Progenitor cell of endocrine pancreas (in vitro differentiated cells): ENCODE data around the gene RBPMS2. TPM values are rescaled to one million over a fixed set of nuclear protein-coding genes. Genes with fewer than 3 reads are reported as not detected.

Experiments used
- DNase-seq: peaks from one replicate; pipeline ENCODE4 v3.0.0; 2021; ENCODE audit warnings: low spot score; ENCODE audit not compliant: unreplicated experiment
- H3K27ac Mint-ChIP-seq: 2 replicates; pipeline ENCODE4 v1.8.0; 2021; ENCODE audit warnings: mild to moderate bottlenecking, moderate library complexity, mixed read lengths
- H3K27me3 Mint-ChIP-seq: 2 replicates; pipeline ENCODE4 v1.8.0; 2021; ENCODE audit warnings: mixed read lengths
- H3K36me3 Mint-ChIP-seq: 2 replicates; pipeline ENCODE4 v1.8.0; 2022; ENCODE audit warnings: mixed read lengths; ENCODE audit not compliant: insufficient read depth
- H3K4me1 Mint-ChIP-seq: 2 replicates; pipeline ENCODE4 v1.8.0; 2021; ENCODE audit warnings: low read depth, mixed read lengths
- H3K4me3 Mint-ChIP-seq: 2 replicates; pipeline ENCODE4 v1.8.0; 2021; ENCODE audit warnings: low read depth, mild to moderate bottlenecking, moderate library complexity, mixed read lengths
- H3K9me3 Mint-ChIP-seq: 2 replicates; pipeline ENCODE4 v1.8.0; 2021; ENCODE audit warnings: low read depth, mixed read lengths
- CTCF ChIP-seq: fragments of 200-600 bp; sonication (generic); IDR thresholded peaks from one replicate; pipeline ENCODE4 v1.5.0; 2021; ENCODE audit warnings: antibody characterized with exemption, mild to moderate bottlenecking; ENCODE audit not compliant: unreplicated experiment
- total RNA-seq: library from RNA; stranded (reverse); gene quantifications from 2 replicates; pipeline ENCODE4 v1.2.1, GENCODE V29; 2021

Gene RBPMS2
- total RNA-seq, 1 donor from 2014 or later: 39.8 TPM

GRCh38 chr15:64762546-64762945 lies 12.8 kb downstream of the RBPMS2 start:
- no peak for TF ChIP-seq CTCF
- no peak for DNase-seq
- peak overlapping the region; percentile 76 for H3K27ac Mint-ChIP-seq
- no peaks in the 10 kb centered on the region for H3K36me3 Mint-ChIP-seq
- H3K9me3 Mint-ChIP-seq: no peaks in the 10 kb centered on the region
- H3K4me3 Mint-ChIP-seq: no peak overlapping the region
- H3K4me1 Mint-ChIP-seq: peaks cover 11% of the 10 kb centered on the region
- no peaks in the 10 kb centered on the region for H3K27me3 Mint-ChIP-seq

- no peak overlapping the region for H3K4me3 Mint-ChIP-seq
- no peaks in the 10 kb centered on the region for H3K9me3 Mint-ChIP-seq
- no peak for TF ChIP-seq CTCF
- H3K4me1 Mint-ChIP-seq: peaks cover 11% of the 10 kb centered on the region
- no peaks in the 10 kb centered on the region for H3K27me3 Mint-ChIP-seq
- no peak overlapping the region for H3K27ac Mint-ChIP-seq
- no peaks in the 10 kb centered on the region for H3K36me3 Mint-ChIP-seq
- DNase-seq: no peak
Observed at GRCh38 chr15:64761156-64761555, 14.2 kb downstream of the RBPMS2 start.

GRCh38 chr15:64760056-64760455 lies 15.3 kb downstream of the RBPMS2 start:
- no peaks in the 10 kb centered on the region for H3K9me3 Mint-ChIP-seq
- no peak for DNase-seq
- no peak overlapping the region for H3K27ac Mint-ChIP-seq
- H3K36me3 Mint-ChIP-seq: peaks cover 2% of the 10 kb centered on the region
- no peaks in the 10 kb centered on the region for H3K27me3 Mint-ChIP-seq
- TF ChIP-seq CTCF: no peak
- H3K4me3 Mint-ChIP-seq: no peak overlapping the region
- peaks cover 11% of the 10 kb centered on the region for H3K4me1 Mint-ChIP-seq

- no peak for TF ChIP-seq CTCF
- Mint-ChIP-seq H3K27ac (peak overlapping the region; percentile 33), H3K4me3 (no peak overlapping the region), H3K9me3 (no peaks in the 10 kb centered on the region), H3K27me3 (no peaks in the 10 kb centered on the region), H3K36me3 (peaks cover 2% of the 10 kb centered on the region), H3K4me1 (no peaks in the 10 kb centered on the region)
- DNase-seq: no peak
Observed at GRCh38 chr15:64755427-64755940, 19.9 kb downstream of the RBPMS2 start.

- Mint-ChIP-seq H3K36me3 (peaks cover 3% of the 10 kb centered on the region), H3K4me1 (no peaks in the 10 kb centered on the region), H3K27ac (no peak overlapping the region), H3K27me3 (no peaks in the 10 kb centered on the region), H3K9me3 (no peaks in the 10 kb centered on the region), H3K4me3 (no peak overlapping the region)
- DNase-seq: no peak
- TF ChIP-seq CTCF: no peak
Observed at GRCh38 chr15:64754663-64755426, 20.5 kb downstream of the RBPMS2 start.
